Skin epidermis (tissue), 12 donors: ENCODE measurements around the gene SFXN5.
"Not testable (repeated sequence)": the region's sequence is repeated elsewhere in the genome, so short reads cannot be mapped to it uniquely, and the experiment has no call there.

Source experiments
- H3K27ac ChIP-seq, 21 experiments: fragments of 200-600 bp; sonication (generic) in 11 of 21; one replicate each; pipeline ENCODE4 v1.5.0; 2020; ENCODE audit warnings: mild to moderate bottlenecking in 3 of 21, inconsistent platforms in 2 of 21, moderate library complexity in 2 of 21
- H3K4me3 ChIP-seq, 7 experiments: fragments of 200-600 bp; sonication (generic) in 2 of 7; one replicate each; pipeline ENCODE4 v1.5.0; 2020; ENCODE audit warnings: inconsistent platforms in 2 of 7, mild to moderate bottlenecking in 2 of 7, moderate library complexity in 1 of 7

Gene SFXN5

DNA sequence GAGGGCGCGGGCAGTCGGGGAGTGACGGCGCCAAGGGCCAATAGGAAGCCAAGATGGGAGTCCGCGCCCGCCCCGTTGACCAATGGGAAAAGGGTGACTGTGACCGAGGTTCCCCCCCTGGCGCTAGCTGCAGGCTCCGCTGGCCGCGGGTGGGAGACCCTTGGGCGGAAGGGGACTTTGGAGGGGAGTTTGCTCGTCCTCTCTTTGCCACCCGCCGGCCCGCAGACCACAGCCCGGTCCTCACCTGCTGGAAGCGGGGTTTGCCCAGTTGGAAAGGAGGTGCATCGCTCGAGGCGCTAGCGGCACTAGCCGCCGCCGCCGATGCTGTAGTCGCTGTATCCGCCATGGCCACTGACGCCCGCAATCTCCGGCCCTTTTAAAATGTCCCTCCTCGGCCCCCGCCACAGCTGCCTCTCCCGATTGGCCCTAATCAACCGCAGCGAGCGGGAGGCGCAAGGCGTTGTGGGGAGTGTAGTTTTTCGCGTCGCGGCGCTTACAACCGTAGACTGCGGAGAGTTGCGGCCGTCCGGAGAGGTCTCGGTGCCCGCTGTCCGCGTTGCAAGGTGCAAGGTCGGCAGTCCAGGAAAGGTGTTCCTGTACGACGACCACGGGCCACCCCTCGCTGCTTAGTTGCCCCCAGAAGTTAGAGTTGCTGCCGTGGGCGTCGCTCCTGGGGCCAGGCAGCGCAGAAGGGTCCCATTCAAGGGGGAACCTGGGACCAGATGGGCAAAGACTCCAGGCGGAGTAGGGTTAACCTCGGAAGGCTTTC is at the start of gene SFXN5:
TSS of gene SFXN5 (minus strand) at position 353 of the 769 bp plus-strand sequence. CDS start at position 346, 7 bp downstream.
- peak within 1 kb of the TSS; percentile 77 to 98 (median 90) for H3K27ac ChIP-seq
- H3K4me3 ChIP-seq: peak within 1 kb of the TSS; percentile 55 to 98 (median 85)

DNA sequence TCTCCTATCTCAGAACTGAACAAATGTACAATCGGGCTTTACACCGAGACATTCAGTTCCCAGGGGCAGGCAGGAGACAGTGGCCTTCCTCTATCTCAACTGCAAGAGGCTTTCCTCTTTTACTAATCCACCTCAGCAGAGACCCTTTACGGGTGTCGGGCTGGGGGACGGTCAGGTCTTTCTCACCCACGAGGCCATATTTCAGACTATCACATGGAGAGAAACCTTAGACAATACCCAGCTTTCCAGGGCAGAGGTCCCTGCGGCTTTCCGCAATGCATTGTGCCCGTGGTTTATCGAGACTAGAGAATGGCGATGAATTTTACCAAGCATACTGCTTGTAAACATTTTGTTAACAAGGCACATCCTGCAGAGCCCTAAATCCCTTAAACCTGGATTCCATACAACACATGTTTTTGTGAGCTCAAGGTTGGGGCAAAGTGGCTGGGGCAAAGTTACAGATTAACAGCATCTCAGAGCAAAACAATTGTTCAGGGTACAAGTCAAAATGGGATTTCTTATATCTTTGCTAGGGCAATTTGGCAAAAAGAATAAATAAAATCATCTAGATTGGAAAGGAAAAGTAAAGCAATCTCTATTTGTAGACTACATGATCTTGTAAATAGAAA is 48.2 kb upstream of the SFXN5 start:
- not testable (repeated sequence) for H3K4me3 ChIP-seq, H3K27ac ChIP-seq

- Histone ChIP-seq H3K4me3 (no peak overlapping the region), H3K27ac (peak overlapping the region in 1 of 21 experiments; percentile 7)
Measured at GRCh38 chr2:73117441-73117840, 45.9 kb upstream of the SFXN5 start.

GRCh38 chr2:73116182-73116960 is 44.9 kb upstream of the SFXN5 start:
- Histone ChIP-seq H3K4me3 (no peak overlapping the region), H3K27ac (no peak overlapping the region)

DNA sequence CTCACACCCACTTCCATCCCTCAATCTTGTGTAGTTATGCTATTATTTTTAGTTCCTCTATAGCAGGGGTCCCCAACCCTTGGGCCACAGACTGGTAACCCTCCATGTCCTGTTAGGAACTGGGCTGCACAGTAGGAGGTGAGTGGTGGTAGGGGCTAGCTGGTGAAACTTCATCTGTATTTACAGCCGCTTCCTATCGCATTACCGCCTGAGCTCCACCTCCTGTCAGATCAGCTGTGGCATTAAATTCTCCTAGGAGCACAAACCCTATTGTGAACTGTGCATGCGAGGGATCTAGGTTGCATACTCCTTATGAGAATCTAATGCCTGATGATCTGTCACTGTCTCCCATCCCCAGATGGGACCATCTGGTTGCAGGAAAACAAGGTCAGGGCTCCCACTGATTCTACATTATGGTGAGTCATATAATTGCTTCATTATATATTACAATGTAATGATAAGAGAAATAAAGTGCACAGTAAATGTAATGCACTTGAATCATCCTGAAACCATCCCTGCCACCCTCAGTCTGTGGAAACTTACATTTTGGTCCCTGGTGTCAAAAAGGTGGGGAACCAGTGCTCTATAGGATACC is 42.9 kb upstream of the SFXN5 start:
- no peak overlapping the region for H3K27ac ChIP-seq
- H3K4me3 ChIP-seq: no peak overlapping the region

- H3K27ac ChIP-seq: peak within 1 kb of the TSS; percentile 65 to 93 (median 84)
- peak within 1 kb of the TSS; percentile 63 to 87 (median 70) for H3K4me3 ChIP-seq
Measured at GRCh38 chr2:73112913-73113854, 41.7 kb upstream of the SFXN5 start, which contains the start of gene RAB11FIP5. Gene RAB11FIP5 (minus strand): TSS chr2:73112948. CDS start chr2:73112777, 171 bp downstream.

DNA sequence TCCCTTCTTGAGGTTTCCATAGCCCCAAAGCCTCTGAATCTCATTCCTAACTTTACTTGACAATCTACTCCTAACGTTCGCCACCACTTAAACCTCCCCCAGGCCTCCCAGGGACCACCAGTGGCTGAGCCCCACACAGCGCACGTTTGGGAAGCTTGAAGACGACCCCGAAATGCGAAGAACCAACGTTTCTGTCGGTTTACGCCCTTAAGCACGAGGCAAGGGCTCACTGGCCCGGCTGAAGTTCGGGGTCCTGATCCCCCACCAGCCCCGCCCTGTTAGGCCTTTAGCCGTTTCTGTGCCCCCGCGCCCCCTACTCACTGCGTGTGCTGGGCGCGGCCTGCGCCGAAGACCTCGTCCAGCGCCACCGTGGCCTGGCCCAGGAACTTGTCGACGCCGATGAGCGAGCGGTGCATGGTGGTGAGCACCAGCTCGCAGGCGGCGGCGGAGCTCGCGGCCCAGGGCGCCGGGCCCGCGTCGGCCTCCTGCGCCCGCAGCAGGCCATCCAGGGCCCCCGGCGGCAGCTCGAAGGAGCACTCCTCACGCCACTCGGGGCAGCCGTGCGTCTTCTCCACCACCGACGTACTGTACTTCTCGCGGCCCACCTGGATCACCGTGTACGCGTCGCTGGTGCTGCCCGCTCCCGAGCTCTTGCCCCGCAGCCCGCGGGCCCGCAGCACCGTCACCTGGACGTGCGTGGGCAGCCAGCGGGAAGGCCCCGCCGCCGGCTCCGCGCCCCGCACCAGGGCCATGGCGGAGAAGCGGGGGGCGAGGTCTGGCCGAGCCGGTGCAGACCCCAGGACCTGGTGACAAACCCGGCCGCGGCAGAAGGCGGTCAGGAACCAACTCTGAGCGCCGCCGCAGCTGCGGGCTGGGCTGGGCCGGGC is 40.8 kb upstream of the SFXN5 start:
- H3K27ac ChIP-seq: peak overlapping the region; percentile 60 to 93 (median 83)
- peak overlapping the region; percentile 63 to 87 (median 70) for H3K4me3 ChIP-seq

- Histone ChIP-seq H3K4me3 (peak overlapping the region; percentile 63 to 87 (median 70)), H3K27ac (peak overlapping the region in 20 of 21 experiments; percentile 60 to 93 (median 84))
Measured at GRCh38 chr2:73111073-73112025, 39.8 kb upstream of the SFXN5 start.

DNA sequence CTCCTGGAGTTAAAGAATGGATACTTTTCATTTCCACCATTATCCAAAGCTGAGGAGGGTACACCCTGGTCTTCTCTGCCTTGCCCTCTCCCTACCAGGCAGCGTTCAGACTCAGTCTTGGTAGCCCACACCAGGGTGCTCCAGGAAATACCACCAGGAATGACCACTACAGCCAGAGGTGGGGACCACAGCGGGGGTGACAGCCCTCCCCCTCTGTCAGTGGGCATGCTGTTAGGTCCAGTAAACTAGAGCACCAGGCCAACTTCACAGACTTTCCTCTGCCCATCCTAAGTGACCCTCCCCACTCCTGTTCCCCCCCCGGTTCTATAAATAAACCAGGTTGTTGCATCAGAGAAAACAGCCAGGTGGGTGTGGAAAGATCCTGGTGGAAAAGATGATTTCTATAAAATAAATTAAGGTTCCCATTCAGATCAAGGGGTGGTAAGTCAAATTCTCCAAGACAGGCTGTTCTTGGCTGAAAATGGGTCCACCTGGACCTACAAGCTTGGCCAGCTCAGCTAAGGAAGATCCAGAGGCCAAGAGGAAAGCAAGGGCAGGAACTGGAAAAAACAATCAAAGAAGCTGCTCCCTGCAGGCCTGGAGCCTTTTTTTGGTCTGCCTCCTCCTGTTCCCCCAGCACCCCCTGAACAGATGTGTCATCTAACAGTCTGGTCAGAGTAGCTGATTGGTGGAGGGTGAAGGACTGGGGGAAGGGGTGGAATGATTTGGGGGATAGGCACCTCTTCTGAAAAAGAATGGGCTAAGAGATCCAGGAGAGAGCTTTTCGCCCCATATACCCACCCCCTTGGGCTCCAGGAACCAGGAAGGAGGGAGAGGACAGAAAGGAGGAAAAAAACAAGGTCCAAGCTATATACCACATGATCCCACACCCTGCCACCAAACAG is 38.9 kb upstream of the SFXN5 start:
- Histone ChIP-seq H3K27ac (peak overlapping the region in 15 of 21 experiments; percentile 22 to 93 (median 84)), H3K4me3 (peak overlapping the region in 4 of 7 experiments; percentile 63 to 87 (median 68))

GRCh38 chr2:73109431-73110167 is 38.1 kb upstream of the SFXN5 start:
- Histone ChIP-seq H3K4me3 (no peak overlapping the region), H3K27ac (peak overlapping the region in 8 of 21 experiments; percentile 27 to 90 (median 54))

DNA sequence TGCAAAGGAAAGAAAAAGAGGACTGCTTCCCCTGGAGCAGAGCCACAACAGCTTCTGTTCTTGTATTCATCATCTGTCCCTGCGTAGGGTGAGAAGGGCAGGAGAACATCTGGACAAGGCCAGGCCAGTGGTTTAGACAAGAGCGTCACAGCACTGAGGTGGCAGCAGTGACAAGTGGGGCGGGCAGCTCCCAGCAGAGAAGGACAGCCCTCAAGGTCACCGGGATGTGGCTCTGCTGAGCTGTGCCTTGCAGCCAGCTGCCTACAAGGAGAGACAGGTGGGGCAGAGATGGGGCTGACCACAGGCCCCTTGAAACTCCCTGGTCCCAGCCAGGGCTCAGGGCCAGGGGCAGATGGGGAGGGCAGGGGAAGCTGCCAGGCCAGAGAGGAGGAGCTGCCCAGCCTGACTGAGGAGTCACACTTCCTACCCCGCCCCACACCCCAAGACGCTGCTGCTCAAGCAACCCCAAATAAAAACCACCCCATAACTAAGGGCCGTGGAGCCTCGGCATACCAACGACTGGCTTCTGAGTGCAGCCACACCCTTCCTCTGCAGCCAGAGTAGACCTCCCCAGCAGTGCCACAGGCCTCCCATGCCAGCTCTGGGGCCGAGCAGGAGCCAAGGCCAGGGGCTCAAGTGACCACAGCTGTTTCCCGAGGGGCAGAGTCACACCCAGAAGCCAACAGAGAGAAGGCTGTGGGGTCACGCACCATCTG is 35.9 kb upstream of the SFXN5 start:
- H3K4me3 ChIP-seq: no peak overlapping the region

GRCh38 chr2:73106791-73107190 is 35.3 kb upstream of the SFXN5 start:
- Histone ChIP-seq H3K27ac (peak overlapping the region in 10 of 21 experiments; percentile 3 to 61 (median 28)), H3K4me3 (no peak overlapping the region)

More for the DNA sequence above, 35.9 kb upstream of the SFXN5 start:
- H3K27ac ChIP-seq: peak overlapping the region in 12 of 21 experiments; percentile 3 to 61 (median 23)

DNA sequence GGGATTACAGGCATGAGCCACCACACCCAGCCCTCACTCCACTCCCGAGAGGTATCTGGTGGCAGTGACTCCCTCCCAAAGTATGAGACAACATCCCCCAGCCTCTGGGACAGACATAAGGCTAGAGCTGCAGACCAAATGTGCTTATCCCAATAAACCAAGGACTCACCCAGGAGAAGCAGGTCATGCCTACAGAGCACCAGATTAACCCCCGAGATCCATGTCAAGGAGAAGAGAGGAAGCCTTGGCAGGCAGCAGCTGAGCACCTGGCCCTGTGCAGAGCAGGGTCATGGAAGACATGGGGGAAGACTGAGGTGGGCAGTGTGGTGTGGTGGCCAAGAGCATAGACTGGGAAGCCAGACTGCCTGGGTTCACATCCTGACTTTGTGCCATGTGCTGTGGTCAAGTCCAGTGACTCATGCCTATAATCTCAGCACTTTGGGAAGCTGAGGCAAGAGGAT is 34.0 kb upstream of the SFXN5 start:
- H3K27ac ChIP-seq: no peak overlapping the region

GRCh38 chr2:73104933-73105332 is 33.4 kb upstream of the SFXN5 start:
- no peak overlapping the region for H3K27ac ChIP-seq
- no peak overlapping the region for H3K4me3 ChIP-seq

More for the DNA sequence above, 34.0 kb upstream of the SFXN5 start:
- no peak overlapping the region for H3K4me3 ChIP-seq
